CD4-positive, alpha-beta T cell (primary cell): ENCODE measurements around the gene TCEAL5. TPM values are rescaled to one million over a fixed set of nuclear protein-coding genes. Genes with fewer than 3 reads are reported as not detected.

ENCODE experiments used
- ATAC-seq: fragments of 200-7000 bp; cut with Tn5 transposase; one replicate; pipeline ENCODE4 v1.10.0; 2022; ENCODE audit warnings: mild to moderate bottlenecking; ENCODE audit not compliant: poor library complexity
- CTCF ChIA-PET: fragments of 350-600 bp; sonication (Branson Sonifier 250); formaldehyde crosslinking; loops from one replicate; lab custom pipeline; 2021; ENCODE audit warnings: antibody characterized with exemption, inconsistent platforms; lab: Charles Lee
- POLR2A ChIA-PET: fragments of 350-600 bp; sonication (Branson Sonifier 250); formaldehyde crosslinking; loops from one replicate; lab custom pipeline; 2021; ENCODE audit warnings: antibody characterized with exemption, inconsistent platforms; lab: Charles Lee
- DNase-seq, 14 experiments: peaks; one replicate each; pipeline ENCODE4 v3.0.0-alpha.2; 2013 to 2020; ENCODE audit warnings: mixed read lengths in 2 of 14
- H3K27ac ChIP-seq, 2 donors: one replicate each; pipeline versions ENCODE4 v1.5.1 to v1.7.0; 2013; ENCODE audit warnings: low read length in 2 of 2, low read depth in 1 of 2, mild to moderate bottlenecking in 1 of 2
- H3K27me3 ChIP-seq, 2 experiments: 1 replicate in 1 of 2; 2 replicates in 1 of 2; pipeline versions ENCODE4 v1.6.1 to v1.7.0; 2013; ENCODE audit warnings: low read length in 2 of 2, control low read depth in 1 of 2, mild to moderate bottlenecking in 1 of 2, moderate library complexity in 1 of 2; ENCODE audit not compliant: insufficient read depth in 2 of 2, control insufficient read depth in 1 of 2
- H3K36me3 ChIP-seq: one replicate; pipeline ENCODE4 v1.6.1; 2013; ENCODE audit warnings: low read length, control low read depth; ENCODE audit not compliant: insufficient read depth
- H3K4me1 ChIP-seq: one replicate; pipeline ENCODE4 v1.6.1; 2013; ENCODE audit warnings: low read length, control low read depth; ENCODE audit not compliant: insufficient read depth
- H3K4me3 ChIP-seq: one replicate; pipeline ENCODE4 v1.5.1; 2013; ENCODE audit warnings: mild to moderate bottlenecking, low read length, moderate library complexity
- H3K9me3 ChIP-seq, 2 experiments: 1 replicate in 1 of 2; 2 replicates in 1 of 2; pipeline versions ENCODE4 v1.6.1 to v1.7.0; 2013; ENCODE audit warnings: low read length in 2 of 2, mild to moderate bottlenecking in 2 of 2, control low read depth in 1 of 2, moderate library complexity in 1 of 2; ENCODE audit not compliant: control insufficient read depth in 1 of 2, insufficient read depth in 1 of 2
- H3K27ac Mint-ChIP-seq: one replicate; pipeline ENCODE4 v1.8.0; 2020; ENCODE audit warnings: mixed read lengths
- H3K27me3 Mint-ChIP-seq: one replicate; pipeline ENCODE4 v1.8.0; 2021; ENCODE audit warnings: mixed read lengths
- H3K36me3 Mint-ChIP-seq: one replicate; pipeline ENCODE4 v1.8.0; 2021; ENCODE audit warnings: low read depth, mixed read lengths
- H3K4me1 Mint-ChIP-seq: one replicate; pipeline ENCODE4 v1.8.0; 2021; ENCODE audit warnings: low read depth, mixed read lengths
- H3K4me3 Mint-ChIP-seq: one replicate; pipeline ENCODE4 v1.8.0; 2020; ENCODE audit warnings: mild to moderate bottlenecking, mixed read lengths
- H3K9me3 Mint-ChIP-seq: one replicate; pipeline ENCODE4 v1.8.0; 2020; ENCODE audit warnings: mixed read lengths
- CTCF ChIP-seq: fragments of 200-600 bp; IDR thresholded peaks from one replicate; pipeline ENCODE4 v1.8.0; 2022; ENCODE audit warnings: antibody characterized with exemption, mild to moderate bottlenecking
- intact Hi-C, 2 experiments: fragments of 100-400 bp; cut with DNase I in 1 of 2; cut with micrococcal nuclease in 1 of 2; formaldehyde crosslinking; loops; one replicate each; pipeline versions ENCODE4 v1.15.1 to v1.9.0; 2023 to 2025; cut with DNase I, micrococcal nuclease
- polyA plus RNA-seq, 2 donors: library from polyadenylated mRNA; unstranded; fragments of 120-200 nt; gene quantifications; one replicate each; pipeline ENCODE4 v1.2.1, GENCODE V29; 2013
- total RNA-seq, 174 experiments: library from RNA in 2 of 174; stranded (reverse) in 2 of 174; gene quantifications; one replicate each; pipeline ENCODE4 v1.2.3 and lab custom pipeline; 2021 to 2026

Gene TCEAL5
- total RNA-seq = not detected
- polyA plus RNA-seq (2013, experiment 1 of 2) = not detected
- polyA plus RNA-seq (2013, experiment 2 of 2) = 0.19 TPM
- total RNA-seq (lab: John Stamatoyannopoulos, UW) = 0 to 0.25 (median 0) reads per million in 172 experiments

GRCh38 chrX:103276581-103277002 is at the start of gene TCEAL5:
TCEAL5 (minus strand) TSS chrX:103276750; CDS start chrX:103274563, 2,187 bp downstream.
- peaks cover 9 to 28% of the 10 kb centered on the region in 2 experiments for H3K27me3 ChIP-seq
- H3K27ac ChIP-seq = no peak within 1 kb of the TSS
- Mint-ChIP-seq H3K36me3 (no peaks in the 10 kb centered on the region), H3K9me3 (no peaks in the 10 kb centered on the region), H3K27ac (no peak within 1 kb of the TSS), H3K4me3 (peak within 1 kb of the TSS; percentile 15), H3K4me1 (peaks cover 10% of the 10 kb centered on the region), H3K27me3 (peaks cover 73% of the 10 kb centered on the region)
- no peak for ATAC-seq
- H3K4me1 ChIP-seq = peaks cover 6% of the 10 kb centered on the region
- peak in 2 of 14 experiments; percentile 4 to 6 for DNase-seq
- intact Hi-C loops = no loop called here
- H3K4me3 ChIP-seq = peak within 1 kb of the TSS; percentile 12
- no peak for TF ChIP-seq CTCF
- H3K9me3 ChIP-seq = no peaks in the 10 kb centered on the region
- no peaks in the 10 kb centered on the region for H3K36me3 ChIP-seq
- ChIA-PET CTCF (no interaction called here), POLR2A (interaction anchor here (0.6 kb wide), 1 partner anchor 14 kb away, joined by 3 read pairs; no protein-coding TSS in a partner anchor)

GRCh38 chrX:103311399-103311780 is 34.8 kb upstream of the TCEAL5 start:
- H3K4me3 ChIP-seq = no peak overlapping the region
- peaks cover 5% of the 10 kb centered on the region for H3K36me3 Mint-ChIP-seq
- no peak for DNase-seq
- no peaks in the 10 kb centered on the region for H3K36me3 ChIP-seq
- H3K4me1 Mint-ChIP-seq = no peaks in the 10 kb centered on the region
- no peaks in the 10 kb centered on the region for H3K9me3 ChIP-seq
- no peaks in the 10 kb centered on the region for H3K27me3 Mint-ChIP-seq
- peak overlapping the region; percentile 89 for H3K4me3 Mint-ChIP-seq
- ATAC-seq = no peak
- H3K27me3 ChIP-seq = no peaks in the 10 kb centered on the region
- peaks cover 9% of the 10 kb centered on the region for H3K4me1 ChIP-seq
- no peak for TF ChIP-seq CTCF
- intact Hi-C loops = loop anchor here in 1 of 2 experiments (10.0 kb wide), 1 partner anchor 1377 kb away; the partner anchor contains the start of gene ZMAT1
- POLR2A ChIA-PET = no interaction called here
- CTCF ChIA-PET = no interaction called here
- H3K27ac Mint-ChIP-seq = peak overlapping the region; percentile 71
- no peaks in the 10 kb centered on the region for H3K9me3 Mint-ChIP-seq
- H3K27ac ChIP-seq = no peak overlapping the region

GRCh38 chrX:103310555-103311398 is 34.2 kb upstream of the TCEAL5 start, which contains the start of gene BEX2:
BEX2 (minus strand) TSS chrX:103310990; CDS start chrX:103309976, 1,014 bp downstream.
- POLR2A ChIA-PET = no interaction called here
- Mint-ChIP-seq H3K27me3 (no peaks in the 10 kb centered on the region), H3K9me3 (no peaks in the 10 kb centered on the region), H3K27ac (peak within 1 kb of the TSS; percentile 71), H3K4me3 (peak within 1 kb of the TSS; percentile 89), H3K36me3 (peaks cover 5% of the 10 kb centered on the region), H3K4me1 (no peaks in the 10 kb centered on the region)
- Histone ChIP-seq H3K27ac (peak within 1 kb of the TSS in 1 of 2 donors; percentile 59), H3K27me3 (no peaks in the 10 kb centered on the region), H3K36me3 (no peaks in the 10 kb centered on the region), H3K4me1 (peaks cover 9% of the 10 kb centered on the region), H3K9me3 (no peaks in the 10 kb centered on the region), H3K4me3 (peak within 1 kb of the TSS; percentile 63)
- ATAC-seq (peak; percentile 99), DNase-seq (peak; percentile 71 to 92 (median 82))
- CTCF ChIA-PET = no interaction called here
- no peak for TF ChIP-seq CTCF
- intact Hi-C loops = loop anchor here in 1 of 2 experiments (10.0 kb wide), 1 partner anchor 1376 kb away; the partner anchor contains the start of gene ZMAT1
